K562 (cell line): Measurements from ENCODE around the gene CAPN5. TPM values are rescaled to one million over a fixed set of nuclear protein-coding genes. Genes with fewer than 3 reads are reported as not detected.

Experiments used
- GATAD2B ChIP-seq: fragments of 450-650 bp; IDR thresholded peaks from 2 replicates; pipeline ENCODE4 v1.6.1; 2017; ENCODE audit warnings: mild to moderate bottlenecking, borderline replicate concordance
- IFI16 ChIP-seq: fragments of 250-450 bp; sonication (Bioruptor Pico); IDR thresholded peaks from 2 replicates; pipeline ENCODE4 v2.1.2; 2022; ENCODE audit warnings: mild to moderate bottlenecking, inconsistent platforms
- SMAD1 ChIP-seq: fragments of 150-350 bp; IDR thresholded peaks from 2 replicates; pipeline ENCODE4 v1.6.1; 2014; ENCODE audit warnings: low read length, low read depth; ENCODE audit not compliant: partially characterized antibody
- ZNF584 ChIP-seq: fragments of 200-800 bp; sonication (Bioruptor generic); IDR thresholded peaks from 2 replicates; pipeline ENCODE4 v1.6.1; 2016; ENCODE audit warnings: low read depth, mild to moderate bottlenecking, missing genetic modification characterization, missing compliant biosample characterization
- ZNF592 ChIP-seq: fragments of 450-650 bp; IDR thresholded peaks from 2 replicates; pipeline ENCODE4 v1.6.1; 2017; ENCODE audit warnings: antibody characterized with exemption, mild to moderate bottlenecking
- polyA plus RNA-seq, 8 experiments: library from polyadenylated mRNA; depleted of rRNA in 4 of 8; stranded (reverse) in 5 of 8; unstranded in 3 of 8; fragments of >200 nt; fragmentation: Nextera tagmentation in 2 of 8; fragmentation: Illumina TruSeq in 1 of 8; extraction: Ambion mirVana in 2 of 8; extraction: Trizol in 1 of 8; gene quantifications; 2 replicates each; pipeline versions ENCODE4 v1.2.1 to v1.2.3, GENCODE V29; 2011 to 2014; ENCODE audit warnings: inconsistent platforms in 1 of 8, missing spikeins in 1 of 8
- total RNA-seq, 7 experiments: library from RNA; depleted of rRNA in 6 of 7; stranded (reverse); fragments of >200 nt in 6 of 7; fragmentation: Illumina TruSeq in 2 of 7; extraction: Trizol in 2 of 7; gene quantifications; 2 replicates each; pipeline versions ENCODE4 v1.2.1 to v1.2.3, GENCODE V29; 2011 to 2021; ENCODE audit warnings: low replicate concordance in 1 of 7
- TF ChIP-seq, protein P1 (sequence below): fragments of 450-650 bp; IDR thresholded peaks from 2 replicates; pipeline ENCODE4 v1.6.1; 2017; ENCODE audit warnings: antibody characterized with exemption
- TF ChIP-seq, protein P2 (sequence below): fragments of 450-650 bp; IDR thresholded peaks from 2 replicates; pipeline ENCODE4 v1.6.1; 2018; ENCODE audit warnings: mild to moderate bottlenecking, low read depth; ENCODE audit not compliant: partially characterized antibody

Gene CAPN5
- total and polyA plus RNA-seq, 9 of the 15 experiments (the other 6 are each of a cell fraction or from before 2014, with no cell fraction given): 0.04 to 0.44 (median 0.14) TPM; not detected in 2

DNA sequence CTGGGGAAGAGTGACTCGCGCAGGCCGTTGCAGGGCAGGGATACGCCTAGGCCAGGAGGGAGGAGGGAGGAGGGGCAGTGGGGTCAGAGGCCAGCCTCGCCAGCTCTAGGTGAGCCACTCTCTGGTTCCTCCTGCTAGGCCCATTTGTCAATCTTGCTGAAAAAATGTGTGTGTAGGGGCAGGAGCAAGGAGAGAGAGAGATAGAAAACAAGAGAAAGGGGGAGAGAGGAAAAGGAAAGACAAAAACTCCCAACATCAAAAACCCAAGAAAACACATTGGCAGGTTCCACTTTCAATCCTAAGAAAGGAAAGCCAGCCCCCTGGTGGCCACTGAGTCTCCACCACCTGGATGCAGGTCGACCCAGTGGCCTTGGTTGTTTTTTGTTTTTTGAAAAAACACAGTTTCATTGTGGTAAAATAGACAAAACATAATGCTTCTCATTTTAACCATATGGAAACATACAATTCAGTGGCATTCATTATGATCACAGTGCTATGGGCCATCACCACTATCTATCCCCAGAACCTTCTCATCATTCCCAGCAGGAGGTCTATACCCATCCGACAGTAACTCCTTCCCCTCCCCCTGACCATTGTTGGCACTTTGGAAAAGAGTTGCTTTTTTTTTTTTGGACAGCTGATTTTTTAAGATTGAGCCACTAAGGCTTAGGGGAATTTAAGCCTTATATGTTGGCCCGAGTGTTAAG is 46.8 kb downstream of the CAPN5 start (continued):
- TF ChIP-seq ZNF592: no peak
- TF ChIP-seq, protein P1, sequence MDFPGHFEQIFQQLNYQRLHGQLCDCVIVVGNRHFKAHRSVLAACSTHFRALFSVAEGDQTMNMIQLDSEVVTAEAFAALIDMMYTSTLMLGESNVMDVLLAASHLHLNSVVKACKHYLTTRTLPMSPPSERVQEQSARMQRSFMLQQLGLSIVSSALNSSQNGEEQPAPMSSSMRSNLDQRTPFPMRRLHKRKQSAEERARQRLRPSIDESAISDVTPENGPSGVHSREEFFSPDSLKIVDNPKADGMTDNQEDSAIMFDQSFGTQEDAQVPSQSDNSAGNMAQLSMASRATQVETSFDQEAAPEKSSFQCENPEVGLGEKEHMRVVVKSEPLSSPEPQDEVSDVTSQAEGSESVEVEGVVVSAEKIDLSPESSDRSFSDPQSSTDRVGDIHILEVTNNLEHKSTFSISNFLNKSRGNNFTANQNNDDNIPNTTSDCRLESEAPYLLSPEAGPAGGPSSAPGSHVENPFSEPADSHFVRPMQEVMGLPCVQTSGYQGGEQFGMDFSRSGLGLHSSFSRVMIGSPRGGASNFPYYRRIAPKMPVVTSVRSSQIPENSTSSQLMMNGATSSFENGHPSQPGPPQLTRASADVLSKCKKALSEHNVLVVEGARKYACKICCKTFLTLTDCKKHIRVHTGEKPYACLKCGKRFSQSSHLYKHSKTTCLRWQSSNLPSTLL: no peak
- TF ChIP-seq, protein P2, sequence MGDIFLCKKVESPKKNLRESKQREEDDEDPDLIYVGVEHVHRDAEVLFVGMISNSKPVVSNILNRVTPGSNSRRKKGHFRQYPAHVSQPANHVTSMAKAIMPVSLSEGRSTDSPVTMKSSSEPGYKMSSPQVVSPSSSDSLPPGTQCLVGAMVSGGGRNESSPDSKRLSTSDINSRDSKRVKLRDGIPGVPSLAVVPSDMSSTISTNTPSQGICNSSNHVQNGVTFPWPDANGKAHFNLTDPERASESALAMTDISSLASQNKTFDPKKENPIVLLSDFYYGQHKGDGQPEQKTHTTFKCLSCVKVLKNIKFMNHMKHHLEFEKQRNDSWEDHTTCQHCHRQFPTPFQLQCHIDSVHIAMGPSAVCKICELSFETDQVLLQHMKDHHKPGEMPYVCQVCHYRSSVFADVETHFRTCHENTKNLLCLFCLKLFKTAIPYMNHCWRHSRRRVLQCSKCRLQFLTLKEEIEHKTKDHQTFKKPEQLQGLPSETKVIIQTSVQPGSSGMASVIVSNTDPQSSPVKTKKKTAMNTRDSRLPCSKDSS: no peak
- no peak for TF ChIP-seq ZNF584 (CRISPR knock-in tag)
- no peak for TF ChIP-seq IFI16
- TF ChIP-seq SMAD1: no peak
- TF ChIP-seq GATAD2B: no peak
